Esophagus muscularis mucosa (tissue), 4 donors: ENCODE measurements around the gene IPO11.

ENCODE experiments used
- CTCF ChIP-seq, 3 experiments: fragments of 200-600 bp in 2 of 3; fragments of 450-650 bp in 1 of 3; sonication (generic) in 2 of 3; IDR thresholded peaks; one replicate each; pipeline ENCODE4 v1.5.1; 2017 to 2019; ENCODE audit warnings: antibody characterized with exemption in 3 of 3, mild to moderate bottlenecking in 2 of 3, moderate library complexity in 1 of 3
- EP300 ChIP-seq: sonication (generic); formaldehyde crosslinking; IDR thresholded peaks from one replicate; pipeline ENCODE4 v1.6.1; 2017; ENCODE audit warnings: antibody characterized with exemption
- POLR2A ChIP-seq: fragments of 450-650 bp; IDR thresholded peaks from one replicate; pipeline ENCODE4 v1.6.1; 2017; ENCODE audit warnings: antibody characterized with exemption, moderate library complexity, mild to moderate bottlenecking, low read depth
- POLR2AphosphoS5 ChIP-seq, 2 donors: sonication (generic); formaldehyde crosslinking; IDR thresholded peaks; one replicate each; pipeline ENCODE4 v1.6.1; 2017; ENCODE audit warnings: antibody characterized with exemption in 2 of 2

GRCh38 chr5:62473209-62473608 is 60.6 kb downstream of the IPO11 start:
- TF ChIP-seq CTCF (IDR thresholded peaks at IDR 0.05) = no peak
- no peak for TF ChIP-seq POLR2A
- no peak for TF ChIP-seq POLR2AphosphoS5 (IDR thresholded peaks at IDR 0.05)
- no peak for TF ChIP-seq EP300
